Measurements from ENCODE around the gene CCDC6.

CCDC6 gene

DNA sequence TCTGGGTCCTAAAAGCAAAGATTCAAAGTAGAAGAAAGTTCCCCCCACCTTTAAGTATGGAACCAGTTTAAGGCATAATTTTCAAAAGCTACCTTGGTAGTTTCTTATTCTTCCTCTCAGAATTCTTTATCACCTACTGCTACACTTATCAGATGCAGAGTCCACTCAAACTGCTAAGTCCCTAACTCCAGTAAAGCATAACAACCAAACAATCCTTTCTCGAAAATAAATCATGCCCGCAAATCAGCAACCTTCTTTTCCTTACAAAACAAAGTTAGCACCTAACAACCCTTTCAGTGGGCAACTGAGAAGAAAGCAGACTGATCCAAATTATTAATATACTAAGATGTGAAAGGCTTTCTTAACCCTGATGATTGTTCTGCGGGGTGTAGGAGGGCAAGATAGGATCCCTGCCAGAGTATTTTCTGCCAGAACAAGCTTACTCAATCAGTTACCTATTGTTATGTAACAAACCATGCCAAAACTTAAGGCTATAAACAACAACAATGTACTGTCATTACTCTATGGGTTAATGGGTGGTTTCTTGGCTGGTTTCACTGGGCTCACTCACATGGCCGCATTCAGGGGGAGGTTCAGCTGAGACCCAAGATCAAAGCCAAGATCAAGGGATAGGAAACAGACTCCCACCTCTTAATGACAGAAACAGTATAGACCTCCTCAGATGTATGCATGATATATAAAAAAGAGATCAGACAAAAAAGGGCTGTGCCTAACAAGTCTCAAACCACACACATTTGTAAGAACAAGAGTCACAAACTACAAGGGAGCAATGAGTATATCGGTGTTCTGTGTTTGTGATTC, 42.0 kb downstream of the CCDC6 start:
- peaks cover 7% of the 10 kb centered on the region for H3K9me3 Mint-ChIP-seq
- H3K27me3 Mint-ChIP-seq (ENCODE audit: low read depth) = no peaks in the 10 kb centered on the region
- peaks cover 15% of the 10 kb centered on the region for H3K36me3 Mint-ChIP-seq (ENCODE audit: low read depth)
- no peak overlapping the region for H3K27ac Mint-ChIP-seq
- H3K4me3 Mint-ChIP-seq = no peak overlapping the region
- peaks cover 34% of the 10 kb centered on the region for H3K4me1 Mint-ChIP-seq (ENCODE audit: low read depth)

DNA sequence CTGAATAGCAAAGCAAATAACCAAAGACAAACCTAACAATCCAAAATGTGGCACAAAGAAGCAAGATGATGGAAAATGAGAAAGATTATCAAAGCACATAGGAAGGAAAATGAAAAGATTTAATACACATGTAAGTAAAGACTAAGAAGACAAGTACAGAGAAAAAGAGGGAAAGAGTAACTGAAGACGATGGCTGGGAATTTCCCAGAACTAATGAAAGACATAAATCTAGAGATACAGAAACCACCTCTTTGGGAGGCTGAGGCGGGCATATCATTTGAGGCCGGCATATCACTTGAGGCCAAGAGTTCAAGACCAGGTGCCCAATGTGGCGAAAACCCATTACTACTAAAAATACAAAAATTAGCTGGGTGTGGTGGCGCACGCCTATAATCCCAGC, 46.8 kb downstream of the CCDC6 start:
- H3K4me3 Mint-ChIP-seq = no peak overlapping the region
- peaks cover 19% of the 10 kb centered on the region for H3K36me3 Mint-ChIP-seq (ENCODE audit: low read depth)
- no peak overlapping the region for H3K27ac Mint-ChIP-seq
- peaks cover 12% of the 10 kb centered on the region for H3K4me1 Mint-ChIP-seq (ENCODE audit: low read depth)
- H3K9me3 Mint-ChIP-seq = peaks cover 11% of the 10 kb centered on the region
- H3K27me3 Mint-ChIP-seq (ENCODE audit: low read depth) = no peaks in the 10 kb centered on the region

- H3K27ac Mint-ChIP-seq = no peak overlapping the region
- peaks cover 26% of the 10 kb centered on the region for H3K36me3 Mint-ChIP-seq (ENCODE audit: low read depth)
- H3K9me3 Mint-ChIP-seq = peaks cover 18% of the 10 kb centered on the region
- H3K4me3 Mint-ChIP-seq = no peak overlapping the region
- no peaks in the 10 kb centered on the region for H3K27me3 Mint-ChIP-seq (ENCODE audit: low read depth)
- H3K4me1 Mint-ChIP-seq (ENCODE audit: low read depth) = peaks cover 16% of the 10 kb centered on the region
These were observed 48.4 kb downstream of the CCDC6 start for GRCh38 chr10:59857921-59858320.

GRCh38 chr10:59857049-59857448, 49.3 kb downstream of the CCDC6 start:
- Mint-ChIP-seq H3K9me3 (peaks cover 17% of the 10 kb centered on the region), H3K27ac (no peak overlapping the region), H3K4me3 (no peak overlapping the region), H3K4me1 (ENCODE audit: low read depth) (peaks cover 21% of the 10 kb centered on the region), H3K36me3 (ENCODE audit: low read depth) (peaks cover 28% of the 10 kb centered on the region), H3K27me3 (ENCODE audit: low read depth) (no peaks in the 10 kb centered on the region)

- Mint-ChIP-seq H3K4me3 (no peak overlapping the region), H3K27ac (no peak overlapping the region), H3K9me3 (peaks cover 13% of the 10 kb centered on the region), H3K27me3 (ENCODE audit: low read depth) (no peaks in the 10 kb centered on the region), H3K36me3 (ENCODE audit: low read depth) (peaks cover 24% of the 10 kb centered on the region), H3K4me1 (ENCODE audit: low read depth) (peaks cover 21% of the 10 kb centered on the region)
These were observed 50.3 kb downstream of the CCDC6 start for GRCh38 chr10:59856104-59856503.

DNA sequence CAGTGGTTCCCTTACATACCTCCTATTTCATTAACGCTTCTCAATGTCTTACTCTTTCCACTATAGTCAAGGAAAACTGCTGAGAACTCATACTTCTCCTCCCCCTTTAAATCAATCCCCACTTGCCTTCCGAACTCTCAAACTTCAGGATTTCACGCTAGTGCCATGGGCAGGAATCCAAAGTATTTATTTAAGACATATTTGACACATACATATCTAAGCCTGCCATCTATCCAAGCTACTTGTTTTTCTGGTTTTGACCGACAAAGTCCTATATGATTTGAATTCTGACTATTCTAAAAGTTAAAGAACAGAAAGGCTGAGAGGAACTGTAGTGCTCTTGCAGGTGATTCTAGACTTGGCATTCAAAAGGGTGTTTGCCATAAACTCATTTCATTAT, 51.8 kb downstream of the CCDC6 start:
- H3K4me1 Mint-ChIP-seq (ENCODE audit: low read depth) = peaks cover 20% of the 10 kb centered on the region
- no peak overlapping the region for H3K4me3 Mint-ChIP-seq
- H3K9me3 Mint-ChIP-seq = peaks cover 12% of the 10 kb centered on the region
- no peaks in the 10 kb centered on the region for H3K27me3 Mint-ChIP-seq (ENCODE audit: low read depth)
- no peak overlapping the region for H3K27ac Mint-ChIP-seq
- peaks cover 17% of the 10 kb centered on the region for H3K36me3 Mint-ChIP-seq (ENCODE audit: low read depth)

- Mint-ChIP-seq H3K27ac (no peak overlapping the region), H3K4me1 (ENCODE audit: low read depth) (peaks cover 19% of the 10 kb centered on the region), H3K27me3 (ENCODE audit: low read depth) (no peaks in the 10 kb centered on the region), H3K36me3 (ENCODE audit: low read depth) (peaks cover 20% of the 10 kb centered on the region), H3K4me3 (no peak overlapping the region), H3K9me3 (peaks cover 9% of the 10 kb centered on the region)
These were observed 53.7 kb downstream of the CCDC6 start for GRCh38 chr10:59852670-59853069.

- H3K4me3 Mint-ChIP-seq = no peak overlapping the region
These were observed 54.5 kb downstream of the CCDC6 start for GRCh38 chr10:59851864-59852263.

DNA sequence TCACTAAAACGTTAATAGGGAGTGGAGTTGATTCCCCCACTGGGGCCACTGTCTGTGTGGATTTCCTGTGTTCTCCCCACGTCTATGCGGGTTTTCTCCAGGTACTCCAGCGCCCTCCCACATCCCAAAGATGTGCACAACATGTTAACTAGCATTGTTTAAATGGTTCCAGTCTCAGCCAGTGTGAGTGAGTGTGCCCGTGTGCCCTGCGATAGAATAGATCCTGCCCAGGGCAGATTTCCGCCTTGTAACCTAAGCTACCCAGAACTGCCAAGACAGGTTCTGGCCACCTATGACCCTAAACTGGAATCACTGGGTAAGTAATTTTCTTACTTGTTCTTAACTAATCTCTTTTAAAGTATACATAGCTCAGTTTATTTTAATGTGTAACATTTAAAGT, 58.5 kb downstream of the CCDC6 start:
- Mint-ChIP-seq H3K36me3 (ENCODE audit: low read depth) (peaks cover 30% of the 10 kb centered on the region), H3K4me3 (no peak overlapping the region), H3K27ac (no peak overlapping the region), H3K27me3 (ENCODE audit: low read depth) (no peaks in the 10 kb centered on the region), H3K4me1 (ENCODE audit: low read depth) (peaks cover 15% of the 10 kb centered on the region), H3K9me3 (no peaks in the 10 kb centered on the region)

More at GRCh38 chr10:59851864-59852263, 54.5 kb downstream of the CCDC6 start:
- Mint-ChIP-seq H3K9me3 (peaks cover 9% of the 10 kb centered on the region), H3K27me3 (ENCODE audit: low read depth) (no peaks in the 10 kb centered on the region), H3K27ac (no peak overlapping the region), H3K4me1 (ENCODE audit: low read depth) (peaks cover 19% of the 10 kb centered on the region), H3K36me3 (ENCODE audit: low read depth) (peaks cover 21% of the 10 kb centered on the region)

- Mint-ChIP-seq H3K36me3 (ENCODE audit: low read depth) (peaks cover 27% of the 10 kb centered on the region), H3K9me3 (no peaks in the 10 kb centered on the region), H3K27ac (peak overlapping the region; percentile 55), H3K27me3 (ENCODE audit: low read depth) (no peaks in the 10 kb centered on the region), H3K4me1 (ENCODE audit: low read depth) (peaks cover 11% of the 10 kb centered on the region), H3K4me3 (no peak overlapping the region)
These were observed 59.0 kb downstream of the CCDC6 start for GRCh38 chr10:59847326-59847725.

DNA sequence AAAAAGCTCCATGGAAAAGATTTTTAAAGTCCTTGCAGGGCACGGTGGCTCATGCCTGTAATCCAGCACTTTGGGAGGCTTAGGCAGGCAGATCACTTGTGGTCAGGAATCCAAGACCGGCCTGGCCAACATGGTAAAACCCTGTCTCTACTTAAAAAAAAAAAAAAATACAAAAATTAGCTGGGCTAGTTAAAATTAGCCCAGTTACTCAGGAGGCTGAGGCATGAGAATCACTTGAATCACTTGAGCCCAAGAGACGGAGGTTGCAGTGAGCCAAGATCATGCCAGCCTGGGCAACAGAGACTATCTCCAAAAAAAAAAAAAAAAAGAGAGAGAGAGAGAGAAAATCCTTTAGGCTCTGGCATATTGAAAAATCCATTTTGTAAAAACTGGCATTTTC, 61.9 kb downstream of the CCDC6 start:
- H3K4me1 Mint-ChIP-seq (ENCODE audit: low read depth) = peaks cover 11% of the 10 kb centered on the region
- H3K4me3 Mint-ChIP-seq = no peak overlapping the region
- H3K27me3 Mint-ChIP-seq (ENCODE audit: low read depth) = no peaks in the 10 kb centered on the region
- no peaks in the 10 kb centered on the region for H3K9me3 Mint-ChIP-seq
- H3K27ac Mint-ChIP-seq = no peak overlapping the region
- peaks cover 36% of the 10 kb centered on the region for H3K36me3 Mint-ChIP-seq (ENCODE audit: low read depth)

DNA sequence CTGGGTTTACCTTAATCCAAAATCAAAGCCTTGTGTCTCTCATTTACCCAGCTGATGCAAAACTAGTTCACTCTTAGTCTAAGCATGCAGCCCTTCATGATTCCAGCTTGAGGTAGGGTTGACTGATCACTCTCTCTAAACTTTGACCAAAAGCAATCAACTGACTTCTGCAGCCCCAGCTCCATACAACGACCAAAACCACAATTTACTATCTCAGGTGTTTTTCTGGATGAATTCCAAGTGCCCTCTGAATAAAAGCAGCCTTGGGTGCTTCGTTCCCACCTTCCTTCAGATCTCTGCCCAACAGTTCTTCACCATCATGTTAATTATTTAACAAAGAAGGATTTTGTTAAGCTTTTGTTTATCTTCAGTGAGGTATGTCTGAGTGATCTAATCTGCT, 62.6 kb downstream of the CCDC6 start:
- H3K27me3 Mint-ChIP-seq (ENCODE audit: low read depth) = no peaks in the 10 kb centered on the region
- H3K9me3 Mint-ChIP-seq = no peaks in the 10 kb centered on the region
- H3K27ac Mint-ChIP-seq = no peak overlapping the region
- H3K36me3 Mint-ChIP-seq (ENCODE audit: low read depth) = peaks cover 40% of the 10 kb centered on the region
- no peak overlapping the region for H3K4me3 Mint-ChIP-seq
- H3K4me1 Mint-ChIP-seq (ENCODE audit: low read depth) = peaks cover 12% of the 10 kb centered on the region

GRCh38 chr10:59839576-59839975, 66.8 kb downstream of the CCDC6 start:
- peaks cover 11% of the 10 kb centered on the region for H3K4me1 Mint-ChIP-seq (ENCODE audit: low read depth)
- no peak overlapping the region for H3K4me3 Mint-ChIP-seq
- H3K36me3 Mint-ChIP-seq (ENCODE audit: low read depth) = peaks cover 32% of the 10 kb centered on the region
- H3K27me3 Mint-ChIP-seq (ENCODE audit: low read depth) = no peaks in the 10 kb centered on the region
- H3K27ac Mint-ChIP-seq = no peak overlapping the region
- no peaks in the 10 kb centered on the region for H3K9me3 Mint-ChIP-seq

- Mint-ChIP-seq H3K27ac (no peak overlapping the region), H3K9me3 (no peaks in the 10 kb centered on the region), H3K36me3 (ENCODE audit: low read depth) (peaks cover 25% of the 10 kb centered on the region), H3K4me1 (ENCODE audit: low read depth) (peaks cover 14% of the 10 kb centered on the region), H3K27me3 (ENCODE audit: low read depth) (no peaks in the 10 kb centered on the region), H3K4me3 (no peak overlapping the region)
These were observed 68.1 kb downstream of the CCDC6 start for GRCh38 chr10:59838085-59838789.

DNA sequence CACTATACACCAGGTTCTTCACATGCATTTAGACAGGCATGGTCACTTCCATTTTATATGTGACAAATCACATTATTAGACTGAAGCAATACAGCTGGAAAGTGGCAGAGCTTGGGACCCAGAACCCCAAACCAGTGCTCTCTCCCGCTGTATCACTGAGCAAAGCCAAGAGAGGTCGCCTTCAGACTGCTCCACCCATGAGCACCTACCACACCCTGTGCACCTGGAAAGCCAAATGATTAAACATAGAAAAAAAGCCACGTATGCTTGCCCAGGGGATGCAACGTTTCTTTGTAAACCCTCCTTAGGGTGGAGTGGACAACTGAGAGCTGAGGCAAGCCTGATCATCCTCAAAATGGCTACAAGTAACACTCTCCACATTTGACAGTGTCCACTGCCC, 72.5 kb downstream of the CCDC6 start:
- H3K36me3 Mint-ChIP-seq (ENCODE audit: low read depth) = peaks cover 30% of the 10 kb centered on the region
- no peak overlapping the region for H3K27ac Mint-ChIP-seq
- peaks cover 30% of the 10 kb centered on the region for H3K4me1 Mint-ChIP-seq (ENCODE audit: low read depth)
- no peaks in the 10 kb centered on the region for H3K27me3 Mint-ChIP-seq (ENCODE audit: low read depth)
- H3K9me3 Mint-ChIP-seq = no peaks in the 10 kb centered on the region
- H3K4me3 Mint-ChIP-seq = no peak overlapping the region

Measured in T-helper 1 cell treated with Interleukin-12 subunit alpha and Interleukin-12 subunit beta and Interleukin-4 antibody, amounts not matched to agents 30 μg/mL and 1 μg/mL, for 36 hours (primary cell).